HEK293 (cell line): ENCODE data around the gene ARF3.

Source experiments
- CTCF ChIA-PET: fragments of 350-600 bp; formaldehyde crosslinking; extraction: SDS; loops from one replicate; lab custom pipeline; 2021; ENCODE audit warnings: antibody characterized with exemption; lab: Yijun Ruan, JAX
- POLR2A ChIA-PET: fragments of 300-600 bp; formaldehyde crosslinking; extraction: SDS; loops from one replicate; lab custom pipeline; 2020; ENCODE audit warnings: antibody characterized with exemption, inconsistent platforms; lab: Yijun Ruan, JAX
- H3K27ac ChIP-seq: fragments of 200-500 bp; sonication (Bioruptor generic); 2 replicates; pipeline ENCODE4 v1.5.1; 2014; ENCODE audit warnings: low read depth, low read length, control low read depth, inconsistent platforms; ENCODE audit errors: extremely low read depth
- H3K36me3 ChIP-seq, 2 experiments: fragments of 200-500 bp in 1 of 2; sonication (Bioruptor generic) in 1 of 2; 1 replicate in 1 of 2; 2 replicates in 1 of 2; pipeline ENCODE4 v1.5.1; 2014 to 2017; ENCODE audit warnings: inconsistent platforms in 2 of 2, low read length in 2 of 2; ENCODE audit not compliant: control insufficient read depth in 2 of 2, insufficient read depth in 1 of 2
- H3K4me1 ChIP-seq: fragments of 200-500 bp; sonication (Bioruptor generic); 2 replicates; pipeline ENCODE4 v1.5.1; 2014; ENCODE audit warnings: mild to moderate bottlenecking, low read length, inconsistent platforms; ENCODE audit not compliant: control insufficient read depth, insufficient read depth
- H3K4me3 ChIP-seq: 2 replicates; pipeline ENCODE4 v1.5.1; 2011; ENCODE audit warnings: low read depth, mild to moderate bottlenecking, control low read depth, low read length, moderate library complexity
- H3K9me3 ChIP-seq: fragments of 200-500 bp; sonication (Bioruptor generic); 2 replicates; pipeline ENCODE4 v1.5.1; 2014; ENCODE audit warnings: low read depth, low read length, inconsistent platforms; ENCODE audit not compliant: control insufficient read depth, insufficient read depth
- MYNN ChIP-seq: fragments of 450-650 bp; formaldehyde crosslinking; IDR thresholded peaks from 2 replicates; pipeline ENCODE4 v1.5.1; 2016; ENCODE audit warnings: missing biosample characterization, missing genetic modification characterization, borderline replicate concordance
- ZBTB10 ChIP-seq: fragments of 450-650 bp; formaldehyde crosslinking; IDR thresholded peaks from 2 replicates; pipeline ENCODE4 v1.5.1; 2016; ENCODE audit warnings: missing biosample characterization, missing genetic modification characterization
- ZBTB48 ChIP-seq: fragments of 450-650 bp; formaldehyde crosslinking; IDR thresholded peaks from 2 replicates; pipeline ENCODE4 v1.5.1; 2016; ENCODE audit warnings: missing biosample characterization, missing genetic modification characterization
- ZEB2 ChIP-seq: fragments of 450-650 bp; formaldehyde crosslinking; IDR thresholded peaks from 2 replicates; pipeline ENCODE4 v1.5.1; 2016; ENCODE audit warnings: missing biosample characterization, missing genetic modification characterization
- ZNF121 ChIP-seq: fragments of 450-650 bp; formaldehyde crosslinking; IDR thresholded peaks from 2 replicates; pipeline ENCODE4 v1.5.1; 2016; ENCODE audit warnings: missing biosample characterization, missing genetic modification characterization
- ZNF148 ChIP-seq: fragments of 450-650 bp; formaldehyde crosslinking; IDR thresholded peaks from 2 replicates; pipeline ENCODE4 v1.5.0; 2017; ENCODE audit warnings: missing biosample characterization, missing genetic modification characterization, borderline replicate concordance
- ZNF2 ChIP-seq: fragments of 450-650 bp; formaldehyde crosslinking; IDR thresholded peaks from 2 replicates; pipeline ENCODE4 v1.5.1; 2016; ENCODE audit warnings: missing biosample characterization, missing genetic modification characterization
- ZNF23 ChIP-seq: fragments of 450-650 bp; formaldehyde crosslinking; IDR thresholded peaks from 2 replicates; pipeline ENCODE4 v1.5.1; 2016; ENCODE audit warnings: missing biosample characterization, missing genetic modification characterization, borderline replicate concordance
- ZNF274 ChIP-seq, 2 experiments: fragments of 200-500 bp in 1 of 2; fragments of 450-650 bp in 1 of 2; sonication (Bioruptor generic) in 1 of 2; formaldehyde crosslinking in 1 of 2; IDR thresholded peaks; 2 replicates each; pipeline versions ENCODE4 v1.5.1 to v1.6.1; 2014 to 2016; ENCODE audit warnings: borderline replicate concordance in 1 of 2, inconsistent platforms in 1 of 2, low read length in 1 of 2, missing biosample characterization in 1 of 2, missing genetic modification characterization in 1 of 2
- ZNF350 ChIP-seq: fragments of 450-650 bp; formaldehyde crosslinking; IDR thresholded peaks from 2 replicates; pipeline ENCODE4 v1.5.0; 2017; ENCODE audit warnings: missing biosample characterization, mild to moderate bottlenecking, missing genetic modification characterization
- ZNF48 ChIP-seq: fragments of 450-650 bp; formaldehyde crosslinking; IDR thresholded peaks from 2 replicates; pipeline ENCODE4 v1.5.1; 2016; ENCODE audit warnings: missing biosample characterization, missing genetic modification characterization
- ZNF560 ChIP-seq: fragments of 450-650 bp; formaldehyde crosslinking; IDR thresholded peaks from 2 replicates; pipeline ENCODE4 v1.5.1; 2017; ENCODE audit warnings: missing biosample characterization, missing genetic modification characterization, borderline replicate concordance
- ZNF600 ChIP-seq: fragments of 450-650 bp; formaldehyde crosslinking; IDR thresholded peaks from 2 replicates; pipeline ENCODE4 v1.5.1; 2016; ENCODE audit warnings: missing biosample characterization, missing genetic modification characterization
- ZNF654 ChIP-seq: fragments of 450-650 bp; formaldehyde crosslinking; IDR thresholded peaks from 2 replicates; pipeline ENCODE4 v1.5.1; 2016; ENCODE audit warnings: low read depth, missing biosample characterization, missing genetic modification characterization
- ZNF660 ChIP-seq: fragments of 450-650 bp; IDR thresholded peaks from 2 replicates; pipeline ENCODE4 v1.5.1; 2018; ENCODE audit warnings: missing biosample characterization, mild to moderate bottlenecking, missing genetic modification characterization
- ZSCAN23 ChIP-seq: fragments of 450-650 bp; formaldehyde crosslinking; IDR thresholded peaks from 2 replicates; pipeline ENCODE4 v1.5.1; 2016; ENCODE audit warnings: missing biosample characterization, missing genetic modification characterization
- TF ChIP-seq, protein P1 (sequence below): fragments of 450-650 bp; formaldehyde crosslinking; IDR thresholded peaks from 2 replicates; pipeline ENCODE4 v1.5.1; 2016; ENCODE audit warnings: missing biosample characterization, missing genetic modification characterization

ARF3 gene

GRCh38 chr12:48936379-48936979 lies 20.8 kb downstream of the ARF3 start (continued):
- TF ChIP-seq ZNF148 (tag by site-specific recombination) = no peak
- no peak for TF ChIP-seq ZEB2
- no peak for TF ChIP-seq ZNF600 (tag by site-specific recombination)
- 0 out of 2 replicates have a peak, but pooled peaks have one; percentile 45 for TF ChIP-seq ZBTB48 (tag by site-specific recombination)
- no peak for TF ChIP-seq ZNF560 (tag by site-specific recombination)
- TF ChIP-seq ZNF660 (tag by site-specific recombination) = peak; percentile 20; the same call in 1 of the 2 replicates
- TF ChIP-seq ZNF274 (IDR thresholded peaks at IDR 0.05; ENCODE audit: low read length) = no peak
- no peak for TF ChIP-seq ZNF274 (tag by site-specific recombination; IDR thresholded peaks at IDR 0.05; ENCODE audit: borderline replicate concordance)
- no peak for TF ChIP-seq ZNF23 (tag by site-specific recombination)
- TF ChIP-seq ZSCAN23 (tag by site-specific recombination) = no peak
- TF ChIP-seq ZNF121 (tag by site-specific recombination) = no peak
- no peak for TF ChIP-seq MYNN
- peak; percentile 43; the same call in 1 of the 2 replicates for TF ChIP-seq ZBTB10 (tag by site-specific recombination)
- TF ChIP-seq ZNF2 = 0 out of 2 replicates have a peak, but pooled peaks have one; percentile 30

GRCh38 chr12:48934312-48934706 lies 23.0 kb downstream of the ARF3 start:
- Histone ChIP-seq H3K27ac (no peak overlapping the region), H3K4me3 (no peak overlapping the region), H3K4me1 (no peaks in the 10 kb centered on the region), H3K9me3 (no peaks in the 10 kb centered on the region), H3K36me3 (peaks cover 41 to 84% of the 10 kb centered on the region in 2 experiments)
- CTCF ChIA-PET = interaction anchor here (0.6 to 10.0 kb wide), 13 partner anchors 9 to 1265 kb away, joined by 3 to 95 read pairs (median 5); partner anchors contain the start of genes DDN, DDX23, FKBP11 and WNT1
- TF ChIP-seq ZNF654 (peak; percentile 43; the same call in 1 of the 2 replicates), ZNF48 (tag by site-specific recombination) (no peak)
- POLR2A ChIA-PET = no interaction called here

DNA sequence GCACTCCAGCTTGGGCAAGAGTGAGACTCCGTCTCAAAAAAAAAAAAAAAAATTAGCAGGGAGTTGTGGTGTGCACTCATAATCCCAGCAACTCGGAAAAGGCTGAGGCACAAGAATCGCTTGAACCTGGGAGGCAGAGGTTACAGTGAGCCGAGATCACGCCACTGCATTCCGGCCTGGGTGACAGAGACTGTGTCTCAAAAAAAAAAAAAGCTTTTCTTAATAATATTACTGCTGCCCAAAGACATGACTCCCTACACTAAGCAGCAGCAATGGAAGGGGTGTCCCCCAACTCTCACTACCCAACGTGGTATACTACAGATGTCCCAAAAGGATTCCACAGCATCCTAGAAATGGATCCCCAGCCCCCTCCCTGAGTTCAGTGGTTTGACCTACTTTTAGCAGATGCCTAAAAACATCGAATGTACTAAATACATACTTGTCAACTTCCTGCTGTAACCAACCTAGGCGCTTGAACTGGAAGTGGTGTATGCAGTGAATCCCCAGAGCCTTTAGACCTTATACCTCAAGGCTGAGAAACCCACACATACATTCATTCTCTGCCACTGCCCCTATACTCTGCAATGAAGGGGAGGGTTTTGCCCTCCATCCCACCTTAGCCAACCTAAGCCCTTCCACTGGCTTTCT lies 23.5 kb downstream of the ARF3 start:
- TF ChIP-seq, protein P1, sequence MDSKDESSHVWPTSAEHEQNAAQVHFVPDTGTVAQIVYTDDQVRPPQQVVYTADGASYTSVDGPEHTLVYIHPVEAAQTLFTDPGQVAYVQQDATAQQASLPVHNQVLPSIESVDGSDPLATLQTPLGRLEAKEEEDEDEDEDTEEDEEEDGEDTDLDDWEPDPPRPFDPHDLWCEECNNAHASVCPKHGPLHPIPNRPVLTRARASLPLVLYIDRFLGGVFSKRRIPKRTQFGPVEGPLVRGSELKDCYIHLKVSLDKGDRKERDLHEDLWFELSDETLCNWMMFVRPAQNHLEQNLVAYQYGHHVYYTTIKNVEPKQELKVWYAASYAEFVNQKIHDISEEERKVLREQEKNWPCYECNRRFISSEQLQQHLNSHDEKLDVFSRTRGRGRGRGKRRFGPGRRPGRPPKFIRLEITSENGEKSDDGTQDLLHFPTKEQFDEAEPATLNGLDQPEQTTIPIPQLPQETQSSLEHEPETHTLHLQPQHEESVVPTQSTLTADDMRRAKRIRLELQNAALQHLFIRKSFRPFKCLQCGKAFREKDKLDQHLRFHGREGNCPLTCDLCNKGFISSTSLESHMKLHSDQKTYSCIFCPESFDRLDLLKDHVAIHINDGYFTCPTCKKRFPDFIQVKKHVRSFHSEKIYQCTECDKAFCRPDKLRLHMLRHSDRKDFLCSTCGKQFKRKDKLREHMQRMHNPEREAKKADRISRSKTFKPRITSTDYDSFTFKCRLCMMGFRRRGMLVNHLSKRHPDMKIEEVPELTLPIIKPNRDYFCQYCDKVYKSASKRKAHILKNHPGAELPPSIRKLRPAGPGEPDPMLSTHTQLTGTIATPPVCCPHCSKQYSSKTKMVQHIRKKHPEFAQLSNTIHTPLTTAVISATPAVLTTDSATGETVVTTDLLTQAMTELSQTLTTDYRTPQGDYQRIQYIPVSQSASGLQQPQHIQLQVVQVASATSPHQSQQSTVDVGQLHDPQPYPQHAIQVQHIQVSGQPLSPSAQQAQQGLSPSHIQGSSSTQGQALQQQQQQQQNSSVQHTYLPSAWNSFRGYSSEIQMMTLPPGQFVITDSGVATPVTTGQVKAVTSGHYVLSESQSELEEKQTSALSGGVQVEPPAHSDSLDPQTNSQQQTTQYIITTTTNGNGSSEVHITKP (tag by site-specific recombination) = peak; percentile 40
- TF ChIP-seq ZNF350 (tag by site-specific recombination) = no peak
- no peaks in the 10 kb centered on the region for H3K4me1 ChIP-seq
- ChIA-PET POLR2A (interaction anchor here (0.6 kb wide), 1 partner anchor 38 kb away, joined by 3 read pairs; the partner anchor contains the start of gene WNT10B), CTCF (interaction anchor here (0.6 to 10.0 kb wide), 10 partner anchors 11 to 1264 kb away, joined by 3 to 95 read pairs (median 8); partner anchors contain the start of genes DDX23 and WNT1)
- H3K4me3 ChIP-seq = no peak overlapping the region
- peaks cover 37 to 82% of the 10 kb centered on the region in 2 experiments for H3K36me3 ChIP-seq
- H3K27ac ChIP-seq = no peak overlapping the region
- H3K9me3 ChIP-seq = no peaks in the 10 kb centered on the region
